Chondrocyte (in vitro differentiated cells): ENCODE data around the gene ARHGAP18. TPM values are rescaled to one million over a fixed set of nuclear protein-coding genes. Genes with fewer than 3 reads are reported as not detected.

Experiments used
- DNase-seq: peaks from one replicate; pipeline ENCODE4 v3.0.0; 2021; ENCODE audit warnings: mixed read lengths, low spot score
- H3K27ac Mint-ChIP-seq: one replicate; pipeline ENCODE4 v1.8.0; 2021; ENCODE audit warnings: mild to moderate bottlenecking, moderate library complexity, mixed read lengths; ENCODE audit not compliant: unreplicated experiment
- H3K27me3 Mint-ChIP-seq: 2 replicates; pipeline ENCODE4 v1.8.0; 2021; ENCODE audit warnings: low read depth, mixed read lengths
- H3K36me3 Mint-ChIP-seq: 2 replicates; pipeline ENCODE4 v1.8.0; 2021; ENCODE audit warnings: low read depth, mixed read lengths
- H3K4me1 Mint-ChIP-seq: 2 replicates; pipeline ENCODE4 v1.8.0; 2021; ENCODE audit warnings: low read depth, mild to moderate bottlenecking, mixed read lengths
- H3K4me3 Mint-ChIP-seq: one replicate; pipeline ENCODE4 v1.8.0; 2021; ENCODE audit warnings: mild to moderate bottlenecking, moderate library complexity, mixed read lengths; ENCODE audit not compliant: unreplicated experiment
- H3K9me3 Mint-ChIP-seq: 2 replicates; pipeline ENCODE4 v1.8.0; 2021; ENCODE audit warnings: low read depth, mixed read lengths
- CTCF ChIP-seq: fragments of 200-600 bp; sonication (generic); IDR thresholded peaks from 2 replicates; pipeline ENCODE4 v1.5.0; 2021; ENCODE audit warnings: antibody characterized with exemption, mild to moderate bottlenecking, moderate library complexity
- long read RNA-seq: library from polyadenylated mRNA; stranded (forward); transcript quantifications from one replicate; pipeline ENCODE4 v2.0.0, GENCODE V29; 2021
- total RNA-seq: library from RNA; stranded (reverse); gene quantifications from 3 replicates; pipeline ENCODE4 v1.2.1, GENCODE V29; 2021

Gene ARHGAP18
- total RNA-seq: 8.0 to 14.0 TPM (median 10.3 TPM) in 3 replicates
- long read RNA-seq, full-length matches to known transcripts: 11 of 13 reads
- long read RNA-seq, partial matches to known transcripts: 0 of 13 reads
- long read RNA-seq, other reads (novel, unspliced or antisense): 2 of 13 reads

- TF ChIP-seq CTCF: no peak
- no peaks in the 10 kb centered on the region for H3K9me3 Mint-ChIP-seq
- H3K4me3 Mint-ChIP-seq: peak within 1 kb of the TSS; percentile 95
- peaks cover 41% of the 10 kb centered on the region for H3K4me1 Mint-ChIP-seq
- no peaks in the 10 kb centered on the region for H3K27me3 Mint-ChIP-seq
- no peaks in the 10 kb centered on the region for H3K36me3 Mint-ChIP-seq
- peak within 1 kb of the TSS; percentile 98 for H3K27ac Mint-ChIP-seq
- DNase-seq: peak; percentile 95
These were observed at the start of gene ARHGAP18 for GRCh38 chr6:129709769-129710449. TSS of gene ARHGAP18 (minus strand) at chr6:129710177. CDS start at chr6:129710136, 41 bp downstream.

GRCh38 chr6:129755787-129756186 lies 45.8 kb upstream of the ARHGAP18 start:
- H3K4me3 Mint-ChIP-seq: no peak overlapping the region
- no peaks in the 10 kb centered on the region for H3K9me3 Mint-ChIP-seq
- no peak for DNase-seq
- peaks cover 23% of the 10 kb centered on the region for H3K4me1 Mint-ChIP-seq
- no peaks in the 10 kb centered on the region for H3K27me3 Mint-ChIP-seq
- no peak overlapping the region for H3K27ac Mint-ChIP-seq
- H3K36me3 Mint-ChIP-seq: no peaks in the 10 kb centered on the region
- no peak for TF ChIP-seq CTCF

- no peak for DNase-seq
- H3K27ac Mint-ChIP-seq: no peak overlapping the region
- H3K4me3 Mint-ChIP-seq: no peak overlapping the region
- no peaks in the 10 kb centered on the region for H3K36me3 Mint-ChIP-seq
- peaks cover 23% of the 10 kb centered on the region for H3K4me1 Mint-ChIP-seq
- TF ChIP-seq CTCF: no peak
- no peaks in the 10 kb centered on the region for H3K9me3 Mint-ChIP-seq
- no peaks in the 10 kb centered on the region for H3K27me3 Mint-ChIP-seq
These were observed 44.8 kb upstream of the ARHGAP18 start for GRCh38 chr6:129754750-129755149.

GRCh38 chr6:129753422-129753821 lies 43.4 kb upstream of the ARHGAP18 start:
- Mint-ChIP-seq H3K4me1 (peaks cover 34% of the 10 kb centered on the region), H3K36me3 (no peaks in the 10 kb centered on the region), H3K27me3 (no peaks in the 10 kb centered on the region), H3K4me3 (no peak overlapping the region), H3K27ac (no peak overlapping the region), H3K9me3 (no peaks in the 10 kb centered on the region)
- TF ChIP-seq CTCF: no peak
- DNase-seq: no peak

GRCh38 chr6:129751384-129751783 lies 41.4 kb upstream of the ARHGAP18 start:
- H3K9me3 Mint-ChIP-seq: no peaks in the 10 kb centered on the region
- no peak overlapping the region for H3K4me3 Mint-ChIP-seq
- H3K27ac Mint-ChIP-seq: no peak overlapping the region
- H3K36me3 Mint-ChIP-seq: no peaks in the 10 kb centered on the region
- TF ChIP-seq CTCF: no peak
- no peak for DNase-seq
- H3K27me3 Mint-ChIP-seq: no peaks in the 10 kb centered on the region
- H3K4me1 Mint-ChIP-seq: peaks cover 42% of the 10 kb centered on the region
